Endodermal cell (in vitro differentiated cells): ENCODE data around the gene TUBB. TPM values are rescaled to one million over a fixed set of nuclear protein-coding genes. Genes with fewer than 3 reads are reported as not detected.

Source experiments
- DNase-seq: peaks from one replicate; pipeline ENCODE4 v3.0.0-alpha.2; 2017
- H3K27ac ChIP-seq: 2 replicates; pipeline ENCODE4 v1.5.1; 2013; ENCODE audit warnings: mild to moderate bottlenecking, low read depth, low read length, moderate library complexity
- H3K27me3 ChIP-seq: 2 replicates; pipeline ENCODE4 v1.6.1; 2013; ENCODE audit warnings: mild to moderate bottlenecking, low read length, moderate library complexity; ENCODE audit not compliant: insufficient read depth, control insufficient read depth, poor library complexity, severe bottlenecking
- H3K36me3 ChIP-seq: 2 replicates; pipeline ENCODE4 v1.7.0; 2013; ENCODE audit warnings: mild to moderate bottlenecking, low read length, moderate library complexity; ENCODE audit not compliant: control insufficient read depth, insufficient read depth
- H3K4me1 ChIP-seq: one replicate; pipeline ENCODE4 v1.7.0; 2013; ENCODE audit warnings: low read length; ENCODE audit not compliant: control insufficient read depth, insufficient read depth
- H3K4me3 ChIP-seq: 2 replicates; pipeline ENCODE4 v1.5.1; 2013; ENCODE audit warnings: mild to moderate bottlenecking, low read length, moderate library complexity
- H3K9ac ChIP-seq: 2 replicates; pipeline ENCODE4 v1.6.1; 2013; ENCODE audit warnings: mild to moderate bottlenecking, low read length, moderate library complexity; ENCODE audit not compliant: poor library complexity, severe bottlenecking; ENCODE audit errors: extremely low read depth
- H3K9me3 ChIP-seq: 2 replicates; pipeline ENCODE4 v1.6.1; 2013; ENCODE audit warnings: mild to moderate bottlenecking, low read length, moderate library complexity; ENCODE audit not compliant: control insufficient read depth
- H3K27ac Mint-ChIP-seq: 2 replicates; pipeline ENCODE4 v1.8.0; 2020; ENCODE audit warnings: mixed read lengths
- H3K27me3 Mint-ChIP-seq: 2 replicates; pipeline ENCODE4 v1.8.0; 2021; ENCODE audit warnings: mild to moderate bottlenecking, mixed read lengths; ENCODE audit not compliant: insufficient read depth
- H3K36me3 Mint-ChIP-seq: 2 replicates; pipeline ENCODE4 v1.8.0; 2020; ENCODE audit warnings: low read depth, mixed read lengths
- H3K4me1 Mint-ChIP-seq: 2 replicates; pipeline ENCODE4 v1.8.0; 2020; ENCODE audit warnings: mixed read lengths
- H3K4me3 Mint-ChIP-seq: 2 replicates; pipeline ENCODE4 v1.8.0; 2020; ENCODE audit warnings: mild to moderate bottlenecking, moderate library complexity, mixed read lengths
- H3K9me3 Mint-ChIP-seq: 2 replicates; pipeline ENCODE4 v1.8.0; 2020; ENCODE audit warnings: mild to moderate bottlenecking, mixed read lengths
- CTCF ChIP-seq: fragments of 200-600 bp; sonication (generic); conservative IDR thresholded peaks from 2 replicates; pipeline ENCODE4 v1.5.0; 2021; ENCODE audit warnings: antibody characterized with exemption, mild to moderate bottlenecking
- whole genome bisulfite sequencing, 2 experiments: methylation state at CpG; one replicate each; pipeline versions ENCODE4 v1.1.5 to v1.1.7; 2013; ENCODE audit warnings: missing lambda C conversion rate in 2 of 2, mixed read lengths in 1 of 2; ENCODE audit not compliant: insufficient coverage in 1 of 2, insufficient read length in 1 of 2; 5-methylcytosine and 5-hydroxymethylcytosine counted together
- total RNA-seq, 2 donors: library from RNA; stranded (reverse); fragmentation: NEBNext Ultra II Directional in 1 of 2; extraction: Animal tissue kit (Norgen Biotek cat#: 25700) in 1 of 2; gene quantifications; 2 replicates in 1 of 2; 3 replicates in 1 of 2; pipeline ENCODE4 v1.2.1, GENCODE V29; 2021

The TUBB gene
- total RNA-seq, 2 donors from 2014 or later: 1,504 to 1,815 TPM

GRCh38 chr6:30727920-30728553, 7.9 kb downstream of the TUBB start:
- DNase-seq: no peak
- H3K9me3 ChIP-seq: no peaks in the 10 kb centered on the region
- no peak overlapping the region for H3K27ac ChIP-seq
- Mint-ChIP-seq H3K27me3 (no peaks in the 10 kb centered on the region), H3K4me3 (no peak overlapping the region), H3K36me3 (peaks cover 76% of the 10 kb centered on the region), H3K4me1 (peaks cover 22% of the 10 kb centered on the region), H3K27ac (peak overlapping the region; percentile 78), H3K9me3 (no peaks in the 10 kb centered on the region)
- no peak overlapping the region for H3K4me3 ChIP-seq
- TF ChIP-seq CTCF: peak; percentile 46
- no peaks in the 10 kb centered on the region for H3K27me3 ChIP-seq
- no peaks in the 10 kb centered on the region for H3K4me1 ChIP-seq
- peaks cover 62% of the 10 kb centered on the region for H3K36me3 ChIP-seq
- no peak overlapping the region for H3K9ac ChIP-seq
- WGBS, 2 experiments: 78 to 87% methylated on average over 5 to 7 of the region's 7 CpGs

- Histone ChIP-seq H3K9ac (no peak overlapping the region), H3K9me3 (no peaks in the 10 kb centered on the region), H3K27ac (no peak overlapping the region), H3K36me3 (peaks cover 48% of the 10 kb centered on the region), H3K27me3 (no peaks in the 10 kb centered on the region), H3K4me3 (no peak overlapping the region), H3K4me1 (no peaks in the 10 kb centered on the region)
- Mint-ChIP-seq H3K27me3 (no peaks in the 10 kb centered on the region), H3K4me3 (no peak overlapping the region), H3K4me1 (peaks cover 9% of the 10 kb centered on the region), H3K27ac (peak overlapping the region; percentile 92), H3K36me3 (peaks cover 65% of the 10 kb centered on the region), H3K9me3 (no peaks in the 10 kb centered on the region)
- TF ChIP-seq CTCF: peak; percentile 82
- DNase-seq: peak; percentile 94
- 80 to 87% methylated on average over 11 to 30 of the region's 30 CpGs for WGBS, 2 experiments
These were observed 10.7 kb downstream of the TUBB start for GRCh38 chr6:30730601-30731435.

- no peak for TF ChIP-seq CTCF
- 95 to 96% methylated on average over 11 to 12 of the region's 12 CpGs for WGBS, 2 experiments
- Histone ChIP-seq H3K9ac (no peak overlapping the region), H3K27ac (no peak overlapping the region), H3K27me3 (no peaks in the 10 kb centered on the region), H3K9me3 (no peaks in the 10 kb centered on the region), H3K4me1 (no peaks in the 10 kb centered on the region), H3K4me3 (no peak overlapping the region), H3K36me3 (peaks cover 57% of the 10 kb centered on the region)
- Mint-ChIP-seq H3K27ac (no peak overlapping the region), H3K36me3 (peaks cover 72% of the 10 kb centered on the region), H3K27me3 (no peaks in the 10 kb centered on the region), H3K9me3 (no peaks in the 10 kb centered on the region), H3K4me3 (no peak overlapping the region), H3K4me1 (peaks cover 9% of the 10 kb centered on the region)
- no peak for DNase-seq
These were observed 12.2 kb downstream of the TUBB start for GRCh38 chr6:30732237-30732943.
